Liver (tissue), 9 donors: ENCODE results near the gene GARNL3. TPM values are rescaled to one million over a fixed set of nuclear protein-coding genes. Genes with fewer than 3 reads are reported as not detected.

Source experiments
- DNase-seq: peaks from one replicate; pipeline ENCODE4 v3.0.0-alpha.2; 2017; ENCODE audit warnings: low spot score
- H3K27ac ChIP-seq, 2 donors: one replicate each; pipeline ENCODE4 v1.7.0; 2013; ENCODE audit warnings: inconsistent platforms in 2 of 2, low read length in 2 of 2, control low read depth in 1 of 2, low read depth in 1 of 2, mild to moderate bottlenecking in 1 of 2
- H3K27me3 ChIP-seq, 4 donors: one replicate each; pipeline versions ENCODE4 v1.6.1 to v1.7.0; 2013; ENCODE audit warnings: low read length in 3 of 4, inconsistent platforms in 1 of 4, mild to moderate bottlenecking in 1 of 4, moderate library complexity in 1 of 4; ENCODE audit not compliant: control insufficient read depth in 4 of 4, insufficient read depth in 4 of 4
- H3K36me3 ChIP-seq, 4 donors: one replicate each; pipeline versions ENCODE4 v1.6.1 to v1.7.0; 2013; ENCODE audit warnings: low read length in 3 of 4, mild to moderate bottlenecking in 3 of 4, low read depth in 1 of 4, moderate library complexity in 1 of 4; ENCODE audit not compliant: control insufficient read depth in 4 of 4, insufficient read depth in 3 of 4
- H3K4me1 ChIP-seq, 4 donors: one replicate each; pipeline versions ENCODE4 v1.6.1 to v1.7.0; 2013; ENCODE audit warnings: low read length in 3 of 4, mild to moderate bottlenecking in 3 of 4, moderate library complexity in 1 of 4; ENCODE audit not compliant: control insufficient read depth in 4 of 4, insufficient read depth in 4 of 4
- H3K4me3 ChIP-seq, 3 donors: one replicate each; pipeline versions ENCODE4 v1.6.1 to v1.7.0; 2013; ENCODE audit warnings: low read length in 3 of 3, control low read depth in 1 of 3, low read depth in 1 of 3, mild to moderate bottlenecking in 1 of 3
- H3K9ac ChIP-seq, 2 donors: one replicate each; pipeline ENCODE4 v1.7.0; 2013; ENCODE audit warnings: low read length in 2 of 2, mild to moderate bottlenecking in 2 of 2, moderate library complexity in 2 of 2, control low read depth in 1 of 2, low read depth in 1 of 2
- H3K9me3 ChIP-seq, 4 donors: one replicate each; pipeline versions ENCODE4 v1.6.1 to v1.7.0; 2013; ENCODE audit warnings: low read length in 3 of 4; ENCODE audit not compliant: control insufficient read depth in 4 of 4
- ATF3 ChIP-seq: IDR thresholded peaks from 2 replicates; pipeline ENCODE4 v1.6.1; 2016; ENCODE audit warnings: antibody characterized with exemption
- CTCF ChIP-seq: fragments of 150-350 bp; IDR thresholded peaks from 2 replicates; pipeline ENCODE4 v1.5.1; 2017; ENCODE audit warnings: improper control_type of control experiment, low read depth, low read length; ENCODE audit not compliant: missing input control
- EGR1 ChIP-seq, 2 donors: IDR thresholded peaks; 2 replicates each; pipeline ENCODE4 v1.6.1; 2016 to 2018; ENCODE audit warnings: antibody characterized with exemption in 2 of 2, low read depth in 2 of 2
- FOXA1 ChIP-seq: IDR thresholded peaks from 2 replicates; pipeline ENCODE4 v1.6.1; 2016; ENCODE audit warnings: antibody characterized with exemption
- FOXA2 ChIP-seq: IDR thresholded peaks from 2 replicates; pipeline ENCODE4 v1.6.1; 2016; ENCODE audit warnings: antibody characterized with exemption
- GABPA ChIP-seq, 2 donors: IDR thresholded peaks in 1 of 2; conservative IDR thresholded peaks in 1 of 2; 2 replicates each; pipeline ENCODE4 v1.6.1; 2016; ENCODE audit warnings: antibody characterized with exemption in 2 of 2, mild to moderate bottlenecking in 1 of 2, moderate library complexity in 1 of 2
- HNF4A ChIP-seq, 2 donors: conservative IDR thresholded peaks; 2 replicates each; pipeline ENCODE4 v1.6.1; 2016; ENCODE audit warnings: antibody characterized with exemption in 2 of 2, mild to moderate bottlenecking in 2 of 2
- HNF4G ChIP-seq: IDR thresholded peaks from 2 replicates; pipeline ENCODE4 v1.6.1; 2016; ENCODE audit warnings: antibody characterized with exemption
- JUND ChIP-seq, 2 donors: IDR thresholded peaks; 2 replicates each; pipeline ENCODE4 v1.6.1; 2016; ENCODE audit warnings: antibody characterized with exemption in 2 of 2
- NR2F2 ChIP-seq: IDR thresholded peaks from 2 replicates; pipeline ENCODE4 v1.6.1; 2016; ENCODE audit warnings: antibody characterized with exemption
- RAD21 ChIP-seq, 2 donors: IDR thresholded peaks; 2 replicates each; pipeline ENCODE4 v1.6.1; 2016; ENCODE audit warnings: antibody characterized with exemption in 2 of 2, mild to moderate bottlenecking in 2 of 2
- REST ChIP-seq: IDR thresholded peaks from 2 replicates; pipeline ENCODE4 v1.6.1; 2016; ENCODE audit warnings: antibody characterized with exemption, mild to moderate bottlenecking
- RXRA ChIP-seq, 2 donors: IDR thresholded peaks; 2 replicates each; pipeline ENCODE4 v1.6.1; 2017 to 2018; ENCODE audit warnings: antibody characterized with exemption in 2 of 2, mild to moderate bottlenecking in 1 of 2
- SP1 ChIP-seq: IDR thresholded peaks from 2 replicates; pipeline ENCODE4 v1.6.1; 2018; ENCODE audit warnings: antibody characterized with exemption, mild to moderate bottlenecking
- TAF1 ChIP-seq: conservative IDR thresholded peaks from 2 replicates; pipeline ENCODE4 v1.6.1; 2016; ENCODE audit warnings: antibody characterized with exemption, mild to moderate bottlenecking
- YY1 ChIP-seq: IDR thresholded peaks from 2 replicates; pipeline ENCODE4 v1.6.1; 2016; ENCODE audit warnings: antibody characterized with exemption, mild to moderate bottlenecking
- WGBS: extraction: QIAGEN DNeasy Blood & Tissue Kit; methylation state at CpG from one replicate; pipeline ENCODE4 v1.1.7; 2013; 5-methylcytosine and 5-hydroxymethylcytosine counted together
- polyA plus RNA-seq, 2 donors: library from polyadenylated mRNA; stranded (reverse) in 1 of 2; unstranded in 1 of 2; fragments of 200-250 nt in 1 of 2; fragments of >200 nt in 1 of 2; fragmentation: Nextera tagmentation in 1 of 2; extraction: Ambion mirVana in 1 of 2; gene quantifications; one replicate each; pipeline versions ENCODE4 v1.2.1 to v1.2.3, GENCODE V29; 2013 to 2015
- total RNA-seq, 2 donors: library from RNA; depleted of rRNA; stranded (reverse); fragments of >200 nt; gene quantifications; one replicate each; pipeline ENCODE4 v1.2.3, GENCODE V29; 2014
- TF ChIP-seq, protein P1 (sequence below): IDR thresholded peaks from 2 replicates; pipeline ENCODE4 v1.6.1; 2016; ENCODE audit warnings: antibody characterized with exemption
- TF ChIP-seq, protein P2 (sequence below): IDR thresholded peaks from 2 replicates; pipeline ENCODE4 v1.6.1; 2016; ENCODE audit warnings: antibody characterized with exemption
- donor health status: healthy.
- donor health status: healthy.
- donor health status: healthy.
- donor health status: healthy.
- donor health status: healthy.

Gene GARNL3
- total and polyA plus RNA-seq, 4 donors: 0.89 to 6.7 (median 3.5) TPM

GRCh38 chr9:127233550-127233949 lies 31.0 kb upstream of the GARNL3 start:
- WGBS: 84% methylated on average over 4 of the region's 4 CpGs
- H3K27ac ChIP-seq: no peak overlapping the region

GRCh38 chr9:127233989-127234388 lies 30.6 kb upstream of the GARNL3 start:
- Histone ChIP-seq H3K27me3 (no peaks in the 10 kb centered on the region), H3K9me3 (no peaks in the 10 kb centered on the region), H3K27ac (no peak overlapping the region), H3K4me3 (no peak overlapping the region), H3K4me1 (no peaks in the 10 kb centered on the region), H3K36me3 (no peaks in the 10 kb centered on the region), H3K9ac (no peak overlapping the region)
- no peak for DNase-seq
- WGBS: 93% methylated on average over 1 of the region's 1 CpG
- TF ChIP-seq RXRA (IDR thresholded peaks at IDR 0.05) (no peak), HNF4A (conservative IDR thresholded peaks at IDR 0.05) (no peak), REST (no peak), FOXA1 (no peak), JUND (IDR thresholded peaks at IDR 0.05) (no peak), EGR1 (IDR thresholded peaks at IDR 0.05; ENCODE audit: low read depth in 2 of 2) (no peak), YY1 (no peak), GABPA (IDR thresholded peaks at IDR 0.05 in 1 of 2, conservative IDR thresholded peaks at IDR 0.05 in 1 of 2) (no peak), ATF3 (no peak), RAD21 (IDR thresholded peaks at IDR 0.05) (no peak), TAF1 (no peak), NR2F2 (no peak)
- TF ChIP-seq, protein P1, sequence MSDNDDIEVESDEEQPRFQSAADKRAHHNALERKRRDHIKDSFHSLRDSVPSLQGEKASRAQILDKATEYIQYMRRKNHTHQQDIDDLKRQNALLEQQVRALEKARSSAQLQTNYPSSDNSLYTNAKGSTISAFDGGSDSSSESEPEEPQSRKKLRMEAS: no peak
- TF ChIP-seq, protein P2, sequence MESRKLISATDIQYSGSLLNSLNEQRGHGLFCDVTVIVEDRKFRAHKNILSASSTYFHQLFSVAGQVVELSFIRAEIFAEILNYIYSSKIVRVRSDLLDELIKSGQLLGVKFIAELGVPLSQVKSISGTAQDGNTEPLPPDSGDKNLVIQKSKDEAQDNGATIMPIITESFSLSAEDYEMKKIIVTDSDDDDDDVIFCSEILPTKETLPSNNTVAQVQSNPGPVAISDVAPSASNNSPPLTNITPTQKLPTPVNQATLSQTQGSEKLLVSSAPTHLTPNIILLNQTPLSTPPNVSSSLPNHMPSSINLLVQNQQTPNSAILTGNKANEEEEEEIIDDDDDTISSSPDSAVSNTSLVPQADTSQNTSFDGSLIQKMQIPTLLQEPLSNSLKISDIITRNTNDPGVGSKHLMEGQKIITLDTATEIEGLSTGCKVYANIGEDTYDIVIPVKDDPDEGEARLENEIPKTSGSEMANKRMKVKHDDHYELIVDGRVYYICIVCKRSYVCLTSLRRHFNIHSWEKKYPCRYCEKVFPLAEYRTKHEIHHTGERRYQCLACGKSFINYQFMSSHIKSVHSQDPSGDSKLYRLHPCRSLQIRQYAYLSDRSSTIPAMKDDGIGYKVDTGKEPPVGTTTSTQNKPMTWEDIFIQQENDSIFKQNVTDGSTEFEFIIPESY: no peak

More at GRCh38 chr9:127233550-127233949, 31.0 kb upstream of the GARNL3 start:
- TF ChIP-seq GABPA (IDR thresholded peaks at IDR 0.05 in 1 of 2, conservative IDR thresholded peaks at IDR 0.05 in 1 of 2): no peak
- no peak for TF ChIP-seq RXRA (IDR thresholded peaks at IDR 0.05)
- TF ChIP-seq FOXA2: no peak
- TF ChIP-seq HNF4G: no peak
- no peak for TF ChIP-seq YY1
- no peak for TF ChIP-seq CTCF
- no peak for TF ChIP-seq HNF4A (conservative IDR thresholded peaks at IDR 0.05)
- TF ChIP-seq TAF1: no peak
- no peak for TF ChIP-seq ATF3
- TF ChIP-seq SP1: no peak
- Histone ChIP-seq H3K27me3 (no peaks in the 10 kb centered on the region), H3K9ac (no peak overlapping the region), H3K36me3 (no peaks in the 10 kb centered on the region), H3K9me3 (no peaks in the 10 kb centered on the region), H3K4me1 (no peaks in the 10 kb centered on the region), H3K4me3 (no peak overlapping the region)
- DNase-seq: no peak
